Measurements from ENCODE around the gene ECI1. TPM values are rescaled to one million over a fixed set of nuclear protein-coding genes. Genes with fewer than 3 reads are reported as not detected.

ECI1 gene
- total and polyA plus RNA-seq, 2 of the 4 experiments (the other 2 are of a cell fraction), result 20.3 to 30.1 TPM

- TF ChIP-seq, protein P1, sequence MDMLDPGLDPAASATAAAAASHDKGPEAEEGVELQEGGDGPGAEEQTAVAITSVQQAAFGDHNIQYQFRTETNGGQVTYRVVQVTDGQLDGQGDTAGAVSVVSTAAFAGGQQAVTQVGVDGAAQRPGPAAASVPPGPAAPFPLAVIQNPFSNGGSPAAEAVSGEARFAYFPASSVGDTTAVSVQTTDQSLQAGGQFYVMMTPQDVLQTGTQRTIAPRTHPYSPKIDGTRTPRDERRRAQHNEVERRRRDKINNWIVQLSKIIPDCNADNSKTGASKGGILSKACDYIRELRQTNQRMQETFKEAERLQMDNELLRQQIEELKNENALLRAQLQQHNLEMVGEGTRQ (IDR thresholded peaks at IDR 0.05; ENCODE audit: low read depth, low read length), result no peak
- TF ChIP-seq CHD1 (IDR thresholded peaks at IDR 0.05; ENCODE audit: low read depth, low read length), result no peak
- TF ChIP-seq POLR2A (IDR thresholded peaks at IDR 0.05; ENCODE audit: low read depth, low read length), result no peak
Observed at GRCh38 chr16:2213817-2214718, 37.3 kb downstream of the ECI1 start (continued).

Measured in IMR-90 (cell line).